DND-41 (cell line): ENCODE data around the gene ASRGL1.
"Not testable (repeated sequence)": the region's sequence is repeated elsewhere in the genome, so short reads cannot be mapped to it uniquely, and the experiment has no call there.

Source experiments
- CTCF ChIP-seq: IDR thresholded peaks from 2 replicates; pipeline ENCODE4 v1.5.1; 2012; ENCODE audit warnings: borderline replicate concordance, low read length, moderate library complexity, mild to moderate bottlenecking; ENCODE audit not compliant: poor library complexity, severe bottlenecking; ENCODE audit errors: extremely low read depth
- EZH2 ChIP-seq: IDR thresholded peaks from 3 replicates; pipeline ENCODE4 v1.6.1; 2012; ENCODE audit warnings: borderline replicate concordance, low read depth, mild to moderate bottlenecking, moderate library complexity, low read length, inconsistent platforms; ENCODE audit not compliant: severe bottlenecking

GRCh38 chr11:62331264-62331663, 6.0 kb upstream of the ASRGL1 start:
- TF ChIP-seq CTCF, EZH2: not testable (repeated sequence)
